Measurements from ENCODE around the gene KRT86. TPM values are rescaled to one million over a fixed set of nuclear protein-coding genes. Genes with fewer than 3 reads are reported as not detected.

KRT86 gene
- total and polyA plus RNA-seq, 2 of the 13 experiments (the other 11 are each of a cell fraction or from before 2014, with no cell fraction given): not detected

DNA sequence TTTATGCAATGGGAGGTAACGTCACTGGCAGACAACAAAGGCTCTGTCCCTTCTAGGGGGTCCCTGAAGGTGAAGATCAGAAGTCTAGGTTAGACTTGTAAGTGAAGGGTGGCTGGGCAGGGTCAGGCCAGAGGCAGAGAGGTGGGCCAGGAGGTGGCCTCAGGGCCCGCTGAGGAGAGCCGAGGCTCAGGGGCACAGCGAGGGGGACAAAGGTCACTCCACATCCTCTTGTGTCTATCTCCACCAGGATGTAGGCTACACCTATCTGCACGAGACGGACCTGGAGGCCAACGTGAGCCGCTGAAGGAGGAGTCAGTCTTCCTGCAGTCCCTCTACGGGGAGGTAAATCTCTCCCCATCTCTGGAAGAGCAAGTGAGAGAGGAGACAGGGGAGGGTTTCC, 72.6 kb downstream of the KRT86 start:
- Histone ChIP-seq H3K4me2 (ENCODE audit: low read depth, low read length) (no peak overlapping the region), H3K4me3 (replicated peaks in 1 of 3; ENCODE audit: insufficient read depth in 1 of 3, low read depth in 2 of 3, low read length in 3 of 3) (no peak overlapping the region), H3K9ac (ENCODE audit: insufficient read depth, low read depth, low read length) (no peak overlapping the region), H3K27me3 (ENCODE audit: control insufficient read depth in 1 of 2, insufficient read depth in 2 of 2, low read length in 2 of 2) (peaks cover 2 to 30% of the 10 kb centered on the region in 2 experiments), H3K36me3 (replicated peaks in 1 of 2; ENCODE audit: control insufficient read depth in 1 of 2, insufficient read depth in 2 of 2, low read length in 2 of 2) (no peaks in the 10 kb centered on the region), H3K4me1 (ENCODE audit: insufficient read depth, low read length) (peaks cover 10% of the 10 kb centered on the region), H3K9me3 (ENCODE audit: low read length) (no peaks in the 10 kb centered on the region), H3K79me2 (ENCODE audit: insufficient read depth, low read length) (no peaks in the 10 kb centered on the region), H3K27ac (ENCODE audit: extremely low read length, insufficient read depth, low read length) (no peak overlapping the region), H4K20me1 (ENCODE audit: insufficient read depth, low read length) (no peaks in the 10 kb centered on the region), H2AFZ (ENCODE audit: low read length) (no peak overlapping the region)
- TF ChIP-seq RBM39 (IDR thresholded peaks at IDR 0.05; ENCODE audit: low read depth, low read length, poor library complexity, severe bottlenecking): no peak
- TF ChIP-seq, protein P1, sequence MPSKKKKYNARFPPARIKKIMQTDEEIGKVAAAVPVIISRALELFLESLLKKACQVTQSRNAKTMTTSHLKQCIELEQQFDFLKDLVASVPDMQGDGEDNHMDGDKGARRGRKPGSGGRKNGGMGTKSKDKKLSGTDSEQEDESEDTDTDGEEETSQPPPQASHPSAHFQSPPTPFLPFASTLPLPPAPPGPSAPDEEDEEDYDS (CRISPR knock-in tag; IDR thresholded peaks at IDR 0.05): no peak
- TF ChIP-seq, protein P2, sequence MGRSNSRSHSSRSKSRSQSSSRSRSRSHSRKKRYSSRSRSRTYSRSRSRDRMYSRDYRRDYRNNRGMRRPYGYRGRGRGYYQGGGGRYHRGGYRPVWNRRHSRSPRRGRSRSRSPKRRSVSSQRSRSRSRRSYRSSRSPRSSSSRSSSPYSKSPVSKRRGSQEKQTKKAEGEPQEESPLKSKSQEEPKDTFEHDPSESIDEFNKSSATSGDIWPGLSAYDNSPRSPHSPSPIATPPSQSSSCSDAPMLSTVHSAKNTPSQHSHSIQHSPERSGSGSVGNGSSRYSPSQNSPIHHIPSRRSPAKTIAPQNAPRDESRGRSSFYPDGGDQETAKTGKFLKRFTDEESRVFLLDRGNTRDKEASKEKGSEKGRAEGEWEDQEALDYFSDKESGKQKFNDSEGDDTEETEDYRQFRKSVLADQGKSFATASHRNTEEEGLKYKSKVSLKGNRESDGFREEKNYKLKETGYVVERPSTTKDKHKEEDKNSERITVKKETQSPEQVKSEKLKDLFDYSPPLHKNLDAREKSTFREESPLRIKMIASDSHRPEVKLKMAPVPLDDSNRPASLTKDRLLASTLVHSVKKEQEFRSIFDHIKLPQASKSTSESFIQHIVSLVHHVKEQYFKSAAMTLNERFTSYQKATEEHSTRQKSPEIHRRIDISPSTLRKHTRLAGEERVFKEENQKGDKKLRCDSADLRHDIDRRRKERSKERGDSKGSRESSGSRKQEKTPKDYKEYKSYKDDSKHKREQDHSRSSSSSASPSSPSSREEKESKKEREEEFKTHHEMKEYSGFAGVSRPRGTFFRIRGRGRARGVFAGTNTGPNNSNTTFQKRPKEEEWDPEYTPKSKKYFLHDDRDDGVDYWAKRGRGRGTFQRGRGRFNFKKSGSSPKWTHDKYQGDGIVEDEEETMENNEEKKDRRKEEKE (IDR thresholded peaks at IDR 0.05): no peak
- no peak for TF ChIP-seq ZNF558 (CRISPR knock-in tag; IDR thresholded peaks at IDR 0.05; ENCODE audit: borderline replicate concordance)
- TF ChIP-seq ZFY (CRISPR knock-in tag; IDR thresholded peaks at IDR 0.05): no peak
- TF ChIP-seq, protein P3, sequence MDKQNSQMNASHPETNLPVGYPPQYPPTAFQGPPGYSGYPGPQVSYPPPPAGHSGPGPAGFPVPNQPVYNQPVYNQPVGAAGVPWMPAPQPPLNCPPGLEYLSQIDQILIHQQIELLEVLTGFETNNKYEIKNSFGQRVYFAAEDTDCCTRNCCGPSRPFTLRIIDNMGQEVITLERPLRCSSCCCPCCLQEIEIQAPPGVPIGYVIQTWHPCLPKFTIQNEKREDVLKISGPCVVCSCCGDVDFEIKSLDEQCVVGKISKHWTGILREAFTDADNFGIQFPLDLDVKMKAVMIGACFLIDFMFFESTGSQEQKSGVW (CRISPR knock-in tag; IDR thresholded peaks at IDR 0.05; ENCODE audit: borderline replicate concordance): no peak
- TF ChIP-seq ZMYM3 (CRISPR knock-in tag; IDR thresholded peaks at IDR 0.05): no peak
- no peak for TF ChIP-seq AGO1 (IDR thresholded peaks at IDR 0.05; ENCODE audit: low read depth, low read length, poor library complexity, severe bottlenecking)
- TF ChIP-seq SMYD3 (CRISPR knock-in tag; IDR thresholded peaks at IDR 0.05): no peak
- no peak for TF ChIP-seq ZNF598 (CRISPR knock-in tag; IDR thresholded peaks at IDR 0.05; ENCODE audit: borderline replicate concordance)
- no peak for TF ChIP-seq YEATS4 (CRISPR knock-in tag; IDR thresholded peaks at IDR 0.05; ENCODE audit: borderline replicate concordance)
- TF ChIP-seq ZMYM4 (CRISPR knock-in tag; IDR thresholded peaks at IDR 0.05): no peak
- TF ChIP-seq, protein P4, sequence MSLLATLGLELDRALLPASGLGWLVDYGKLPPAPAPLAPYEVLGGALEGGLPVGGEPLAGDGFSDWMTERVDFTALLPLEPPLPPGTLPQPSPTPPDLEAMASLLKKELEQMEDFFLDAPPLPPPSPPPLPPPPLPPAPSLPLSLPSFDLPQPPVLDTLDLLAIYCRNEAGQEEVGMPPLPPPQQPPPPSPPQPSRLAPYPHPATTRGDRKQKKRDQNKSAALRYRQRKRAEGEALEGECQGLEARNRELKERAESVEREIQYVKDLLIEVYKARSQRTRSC (CRISPR knock-in tag; IDR thresholded peaks at IDR 0.05; ENCODE audit: low read depth): no peak
- no peak for TF ChIP-seq PLRG1 (conservative IDR thresholded peaks at IDR 0.05)
- no peak for TF ChIP-seq HMGA1 (CRISPR knock-in tag; conservative IDR thresholded peaks at IDR 0.05)
- no peak for TF ChIP-seq ZNF264 (CRISPR knock-in tag; IDR thresholded peaks at IDR 0.05)
- TF ChIP-seq, protein P5, sequence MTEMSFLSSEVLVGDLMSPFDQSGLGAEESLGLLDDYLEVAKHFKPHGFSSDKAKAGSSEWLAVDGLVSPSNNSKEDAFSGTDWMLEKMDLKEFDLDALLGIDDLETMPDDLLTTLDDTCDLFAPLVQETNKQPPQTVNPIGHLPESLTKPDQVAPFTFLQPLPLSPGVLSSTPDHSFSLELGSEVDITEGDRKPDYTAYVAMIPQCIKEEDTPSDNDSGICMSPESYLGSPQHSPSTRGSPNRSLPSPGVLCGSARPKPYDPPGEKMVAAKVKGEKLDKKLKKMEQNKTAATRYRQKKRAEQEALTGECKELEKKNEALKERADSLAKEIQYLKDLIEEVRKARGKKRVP (CRISPR knock-in tag; IDR thresholded peaks at IDR 0.05): no peak
- WGBS (ENCODE audit: low lambda C conversion rate): 11% methylated on average over 6 of the region's 9 CpGs
- no TSS peak for BruUV-seq (replicated peaks)
- DNase-seq (ENCODE audit: low spot score): no peak
- ChIA-PET CTCF (ENCODE audit: low intra/inter-chr PET ratio, low total read pairs) (no interaction called here), POLR2A (no interaction called here)
- intact Hi-C loops (cut with micrococcal nuclease; ENCODE audit: unreplicated experiment): no loop called here
- FAIRE-seq: no peak
- ATAC-seq: peak; percentile 39
- in situ Hi-C loops (cut with HindIII; ENCODE audit: extremely low pct_ligation_motif_present, low pct_unique_long_range_greater_than_20kb): no loop called here

Data from HepG2 (cell line).